Activated CD8-positive, alpha-beta memory T cell treated with anti-CD3 and anti-CD28 coated beads, Interleukin-2, amount 50 U/mL, for 4 hours (primary cell): ENCODE measurements around the gene LCOR.
"Not testable (repeated sequence)": the region's sequence is repeated elsewhere in the genome, so short reads cannot be mapped to it uniquely, and the experiment has no call there.

Experiments
- DNase-seq: peaks from one replicate; pipeline ENCODE4 v3.0.0-alpha.2; 2020

Gene LCOR

DNA sequence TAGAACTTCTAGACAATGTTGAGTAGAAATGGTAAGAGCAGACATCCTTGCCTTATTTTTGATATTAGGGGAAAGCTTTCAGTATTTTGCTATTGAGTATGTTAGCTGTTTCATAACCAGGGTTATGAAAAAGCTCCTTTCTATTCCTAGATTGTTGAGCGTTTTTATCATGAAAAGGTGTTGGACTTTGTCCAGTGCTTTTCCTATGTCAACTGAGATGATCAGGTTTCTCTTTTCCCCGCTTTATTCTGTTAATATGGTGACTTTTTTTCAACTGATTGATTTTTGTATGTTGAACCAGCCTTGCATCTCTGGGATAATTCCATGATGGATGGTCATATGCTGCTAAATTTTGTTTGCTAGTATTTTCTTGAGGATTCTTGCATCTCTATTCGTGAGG lies 58.5 kb downstream of the LCOR start:
- no peak for DNase-seq

- no peak for DNase-seq
Observed at GRCh38 chr10:96891840-96892239, 59.7 kb downstream of the LCOR start.

GRCh38 chr10:96895662-96896424 lies 63.7 kb downstream of the LCOR start:
- DNase-seq, result no peak

DNA sequence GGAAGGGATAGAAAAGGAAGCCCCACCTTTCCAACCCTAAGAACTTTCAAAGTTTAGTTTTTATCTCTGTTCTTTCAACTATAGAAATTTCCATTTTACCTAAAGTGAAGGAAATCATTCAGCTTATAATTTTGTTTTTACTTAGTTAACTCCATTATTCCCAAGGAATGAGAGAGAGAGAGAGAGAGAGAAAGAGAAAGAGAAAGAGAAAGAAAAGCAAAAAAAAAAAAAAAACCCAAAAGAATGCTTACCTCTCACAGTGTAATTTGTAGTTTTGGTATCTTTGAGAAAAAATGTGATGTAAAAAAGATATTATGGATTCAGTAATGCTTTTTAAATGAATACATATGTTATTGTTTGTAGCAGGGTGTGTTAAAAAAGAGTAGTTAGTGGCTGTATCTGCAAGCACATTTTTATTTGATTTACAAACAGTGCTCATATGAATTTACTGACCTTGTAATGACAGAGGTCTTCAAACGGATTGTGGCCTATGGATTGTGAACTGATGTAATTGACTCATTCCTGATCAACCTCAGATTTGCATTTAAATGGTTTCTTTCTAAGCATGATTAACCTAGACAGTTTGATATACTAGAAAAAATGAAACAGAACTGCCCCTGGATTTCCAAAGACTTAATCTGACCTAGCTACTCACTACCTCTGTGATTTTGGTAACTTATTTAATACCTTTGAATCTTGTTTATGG lies 64.9 kb downstream of the LCOR start:
- no peak for DNase-seq

DNA sequence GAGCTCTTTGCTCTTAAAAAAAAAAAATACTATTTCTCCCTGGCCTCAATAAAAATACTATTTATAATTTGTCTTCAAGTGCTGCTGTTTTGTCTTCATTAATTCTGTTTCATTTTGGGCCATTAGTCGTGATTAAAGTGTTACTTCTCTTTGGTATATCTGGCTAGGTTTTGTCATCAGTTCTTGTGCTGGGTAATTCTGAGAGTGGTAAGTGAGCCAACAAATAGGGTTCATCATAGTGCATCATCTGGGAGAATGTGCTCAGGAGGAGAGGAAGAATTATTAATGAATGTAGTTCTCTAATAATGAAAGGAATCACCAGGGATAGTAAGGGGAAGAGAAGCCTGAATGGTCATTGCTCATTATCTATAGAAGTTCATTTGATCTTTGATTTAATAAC lies 70.0 kb downstream of the LCOR start:
- no peak for DNase-seq

DNA sequence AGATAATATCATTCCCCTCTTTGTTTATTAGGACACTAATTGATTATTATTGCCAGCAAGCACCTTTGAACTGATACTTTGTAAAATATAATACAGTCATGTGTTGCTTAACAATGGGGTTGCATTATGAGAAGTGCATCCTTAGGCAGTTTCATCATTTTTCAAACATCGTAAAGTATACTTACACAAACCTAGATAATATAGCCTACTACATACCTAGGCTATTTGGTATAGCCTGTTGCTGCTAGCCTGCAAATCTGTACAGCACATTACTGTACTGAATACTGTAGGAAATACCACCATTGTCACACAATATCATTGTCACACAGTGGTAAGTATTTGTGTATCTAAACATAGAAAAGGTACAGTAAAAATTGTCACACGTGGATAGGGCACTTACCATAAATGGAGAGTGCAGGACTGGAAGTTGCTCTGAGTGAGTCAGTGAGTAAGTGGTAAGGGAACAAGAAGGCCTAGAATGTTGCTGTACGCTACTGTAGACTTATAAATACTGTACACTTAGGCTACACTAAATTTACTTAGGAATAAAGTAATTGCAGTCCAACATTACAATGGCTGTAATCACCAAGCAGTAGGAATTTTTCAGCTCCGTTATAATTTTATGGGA lies 70.7 kb downstream of the LCOR start:
- no peak for DNase-seq

- no peak for DNase-seq
Observed at GRCh38 chr10:96904648-96905047, 72.5 kb downstream of the LCOR start.

DNA sequence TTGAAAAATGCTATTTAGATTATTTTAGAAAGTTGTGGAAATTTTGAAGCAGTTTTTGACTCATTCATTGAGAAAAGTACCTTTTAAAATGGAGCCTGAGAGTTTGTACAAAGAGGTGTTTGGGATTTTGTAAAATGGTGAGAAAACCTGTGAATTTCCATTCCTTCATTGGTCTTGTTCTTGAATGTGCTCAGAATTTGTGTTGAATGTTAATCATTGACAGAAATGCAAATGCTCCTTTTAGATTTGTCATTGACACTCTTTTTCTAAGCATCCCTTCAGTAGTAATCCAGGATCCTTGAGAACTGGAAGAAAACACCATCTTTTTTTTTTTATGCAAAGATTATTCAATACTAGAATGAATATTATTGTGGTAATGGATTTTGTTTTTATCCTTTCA lies 74.8 kb downstream of the LCOR start:
- no peak for DNase-seq

DNA sequence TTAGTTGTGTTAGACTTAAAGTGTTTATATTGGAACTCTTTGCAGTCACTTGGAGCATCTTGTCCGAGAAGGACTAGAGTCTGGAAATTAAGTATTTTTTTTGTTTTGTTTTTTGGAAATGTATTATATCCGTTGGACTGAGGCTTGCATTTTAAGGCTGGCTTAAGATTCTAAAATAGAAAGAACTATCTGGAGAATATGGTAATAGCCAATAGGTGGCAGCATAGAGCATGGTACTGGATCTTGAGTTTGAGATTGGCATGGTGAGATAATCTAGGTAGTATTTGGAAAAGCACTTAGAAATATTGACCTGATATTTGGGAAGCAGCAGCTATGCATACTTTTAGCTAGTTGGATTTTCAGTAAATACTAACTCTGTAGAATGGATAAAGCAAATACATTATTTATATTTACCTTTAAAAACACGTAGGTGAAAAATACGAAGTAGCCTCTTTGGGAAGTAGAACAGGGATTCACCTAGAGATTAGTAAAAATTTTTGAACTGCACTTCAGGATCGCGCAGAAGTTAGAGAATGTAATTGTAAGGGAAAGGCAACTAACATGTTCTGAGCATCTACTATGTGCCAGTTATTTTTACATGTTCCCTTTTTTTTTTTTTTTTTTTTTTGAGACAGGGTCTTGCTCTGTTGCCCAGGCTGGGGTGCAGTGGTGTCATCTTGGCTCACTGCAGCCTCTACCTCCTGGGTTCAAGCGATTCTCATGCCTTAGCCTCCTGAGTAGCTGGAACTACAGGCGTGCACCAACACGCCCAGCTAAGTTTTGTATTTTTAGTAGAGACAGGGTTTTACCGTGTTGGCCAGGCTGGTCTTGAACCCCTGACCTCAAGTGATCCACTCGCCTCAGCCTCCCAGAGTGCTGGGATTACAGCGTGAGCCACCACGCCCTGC lies 78.6 kb downstream of the LCOR start:
- no peak for DNase-seq

DNA sequence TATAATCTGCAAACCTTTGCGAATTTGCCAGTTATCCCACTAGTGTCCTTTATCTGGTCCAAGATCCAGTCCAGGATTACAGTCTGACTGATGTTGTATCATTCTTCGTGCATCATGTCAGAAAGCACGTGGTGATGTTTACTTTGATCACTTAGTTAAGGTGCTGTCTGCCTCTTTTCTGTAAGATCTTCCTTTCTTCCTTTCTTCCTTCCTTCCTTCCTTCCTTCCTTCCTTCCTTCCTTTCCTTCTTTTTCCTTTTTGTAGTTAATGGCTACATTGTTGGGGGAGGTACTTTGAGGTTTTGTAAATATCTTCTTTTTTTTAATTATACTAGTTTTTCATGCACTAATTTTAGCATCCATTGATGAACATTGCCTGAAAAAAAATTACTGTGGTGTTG lies 80.3 kb downstream of the LCOR start:
- no peak for DNase-seq

GRCh38 chr10:96913906-96914305 lies 81.8 kb downstream of the LCOR start:
- no peak for DNase-seq

DNA sequence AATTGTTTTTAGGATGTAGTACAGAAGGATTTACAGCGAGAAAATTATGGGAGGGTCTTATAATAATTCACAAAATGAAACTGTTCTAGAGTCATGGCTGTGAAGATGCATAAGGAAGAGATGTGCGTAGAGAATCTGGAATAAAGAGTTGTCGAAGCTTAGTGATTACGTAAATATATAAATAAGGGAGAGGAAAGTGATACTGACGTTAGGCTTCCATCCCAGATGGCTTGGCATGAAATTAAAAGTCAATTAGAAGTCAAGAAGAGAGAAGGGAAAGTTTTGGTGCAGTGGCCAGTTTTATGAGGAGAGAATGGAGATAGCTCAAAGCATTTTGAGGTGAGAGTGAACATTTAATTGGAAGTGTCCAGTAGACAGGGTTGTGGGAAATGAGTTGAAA lies 85.5 kb downstream of the LCOR start:
- DNase-seq, result no peak

- DNase-seq, result no peak
Observed at GRCh38 chr10:96918214-96919002, 86.3 kb downstream of the LCOR start.

DNA sequence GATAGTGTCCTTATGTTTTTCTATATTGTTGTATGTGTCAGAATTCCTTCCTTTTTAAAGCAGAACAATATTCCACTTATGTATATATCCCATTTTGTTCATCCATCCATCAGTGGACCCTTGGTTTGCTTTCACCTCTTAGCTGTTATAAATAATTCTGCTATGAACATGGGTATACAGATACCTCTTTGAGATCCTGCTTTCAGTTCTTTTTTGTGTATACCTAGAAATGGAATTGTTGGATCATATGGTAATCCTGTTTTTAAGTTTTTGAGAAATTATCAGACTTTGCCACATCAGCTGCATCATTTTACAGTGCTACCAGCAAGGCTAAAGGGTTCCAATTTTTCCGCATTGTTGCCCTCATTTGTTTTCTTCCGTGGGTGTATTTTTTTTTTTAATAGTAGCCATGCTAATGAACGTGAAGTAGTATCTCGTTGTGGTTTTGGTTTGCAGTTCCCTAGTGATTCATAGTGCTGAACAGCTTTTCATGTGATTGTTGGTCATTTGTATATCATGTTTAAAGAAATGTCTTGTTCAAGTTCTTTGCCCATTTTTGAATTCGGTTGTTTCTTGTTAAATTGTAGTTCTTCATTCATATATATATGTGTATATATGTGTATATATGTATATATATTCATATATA lies 87.8 kb downstream of the LCOR start:
- no peak for DNase-seq

- no peak for DNase-seq
Observed at GRCh38 chr10:96921655-96922054, 89.6 kb downstream of the LCOR start.

DNA sequence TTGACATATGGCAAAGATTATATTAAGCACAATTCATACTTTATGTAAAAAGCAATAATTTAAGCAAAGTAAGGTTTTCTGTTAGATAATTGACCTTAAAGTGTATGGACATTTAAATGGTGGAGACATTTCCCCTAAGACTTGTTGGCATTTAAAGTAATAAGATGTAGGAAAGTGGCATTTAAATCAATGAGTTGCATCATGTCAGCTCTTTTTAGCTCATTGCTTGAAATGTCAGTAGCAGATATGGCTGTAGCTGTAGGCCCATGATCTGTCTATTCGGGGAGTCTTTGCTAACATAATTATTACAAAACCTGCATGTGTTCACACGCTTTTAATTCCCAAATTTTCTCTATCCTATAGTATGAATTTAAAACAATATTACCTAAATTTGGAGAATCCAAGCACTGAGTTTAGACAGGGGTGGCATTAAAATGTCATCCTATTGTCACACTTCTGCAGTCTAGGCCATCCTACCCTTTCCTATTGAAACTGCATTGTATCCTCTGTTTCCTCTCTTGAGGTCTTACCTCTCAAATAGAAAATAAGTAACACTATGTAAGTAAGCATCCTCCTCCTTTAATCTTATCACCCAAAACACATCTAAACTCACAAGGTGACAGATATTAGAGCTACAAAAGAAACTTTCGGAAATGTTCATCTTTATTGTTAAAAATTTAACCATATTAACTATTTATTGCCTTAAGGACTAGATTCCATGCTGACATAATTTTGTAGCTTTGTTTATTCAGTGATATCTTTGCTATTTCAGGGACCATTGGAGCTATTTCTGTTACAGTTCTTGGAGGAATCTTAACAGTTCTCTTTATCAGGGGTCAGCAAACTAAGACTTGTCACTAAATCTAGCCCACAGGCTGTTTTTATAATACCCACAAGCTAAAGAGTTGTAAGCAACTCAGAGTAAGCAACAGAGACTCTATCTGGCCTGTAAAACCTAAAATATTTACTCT lies 91.2 kb downstream of the LCOR start:
- DNase-seq, result no peak

DNA sequence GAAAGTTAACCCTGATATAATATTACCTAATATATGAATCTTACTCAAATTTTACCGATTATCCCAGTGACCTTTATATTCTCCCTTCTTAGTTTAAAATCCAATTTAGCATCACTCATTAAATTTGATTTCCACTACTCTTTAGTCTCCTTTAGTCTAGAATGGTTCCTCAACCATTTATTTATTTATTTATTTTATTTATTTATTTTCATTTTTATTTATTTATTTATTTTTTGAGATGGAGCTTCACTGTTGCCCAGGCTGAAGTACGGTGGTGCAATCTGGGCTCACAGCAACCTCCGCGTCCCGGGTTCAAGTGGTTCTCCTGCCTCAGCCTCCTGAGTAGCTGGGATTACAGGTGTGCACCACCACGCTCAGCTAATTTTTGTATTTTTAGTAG lies 92.8 kb downstream of the LCOR start:
- DNase-seq, result no peak

- DNase-seq, result no peak
Observed at GRCh38 chr10:96930469-96930868, 98.4 kb downstream of the LCOR start.

- no peak for DNase-seq
Observed at GRCh38 chr10:96935148-96935547, 103.0 kb downstream of the LCOR start.

- no peak for DNase-seq
Observed at GRCh38 chr10:96935810-96936209, 103.7 kb downstream of the LCOR start.

- DNase-seq, result not testable (repeated sequence)
Observed at GRCh38 chr10:96943161-96943560, 111.1 kb downstream of the LCOR start.
